Tibial nerve (tissue), 4 donors: ENCODE measurements around the gene ZNF521.

ENCODE experiments used
- CTCF ChIP-seq, 5 experiments: fragments of 200-600 bp in 3 of 5; fragments of 450-650 bp in 2 of 5; sonication (generic) in 3 of 5; IDR thresholded peaks; one replicate each; pipeline ENCODE4 v1.5.1; 2016 to 2019; ENCODE audit warnings: antibody characterized with exemption in 5 of 5, mild to moderate bottlenecking in 3 of 5, moderate library complexity in 2 of 5
- EP300 ChIP-seq, 2 donors: sonication (generic); formaldehyde crosslinking; IDR thresholded peaks; one replicate each; pipeline ENCODE4 v1.6.1; 2017; ENCODE audit warnings: antibody characterized with exemption in 2 of 2, mild to moderate bottlenecking in 1 of 2
- POLR2A ChIP-seq, 2 donors: fragments of 450-650 bp; IDR thresholded peaks; one replicate each; pipeline ENCODE4 v1.6.1; 2017; ENCODE audit warnings: antibody characterized with exemption in 2 of 2, mild to moderate bottlenecking in 2 of 2, moderate library complexity in 2 of 2

DNA sequence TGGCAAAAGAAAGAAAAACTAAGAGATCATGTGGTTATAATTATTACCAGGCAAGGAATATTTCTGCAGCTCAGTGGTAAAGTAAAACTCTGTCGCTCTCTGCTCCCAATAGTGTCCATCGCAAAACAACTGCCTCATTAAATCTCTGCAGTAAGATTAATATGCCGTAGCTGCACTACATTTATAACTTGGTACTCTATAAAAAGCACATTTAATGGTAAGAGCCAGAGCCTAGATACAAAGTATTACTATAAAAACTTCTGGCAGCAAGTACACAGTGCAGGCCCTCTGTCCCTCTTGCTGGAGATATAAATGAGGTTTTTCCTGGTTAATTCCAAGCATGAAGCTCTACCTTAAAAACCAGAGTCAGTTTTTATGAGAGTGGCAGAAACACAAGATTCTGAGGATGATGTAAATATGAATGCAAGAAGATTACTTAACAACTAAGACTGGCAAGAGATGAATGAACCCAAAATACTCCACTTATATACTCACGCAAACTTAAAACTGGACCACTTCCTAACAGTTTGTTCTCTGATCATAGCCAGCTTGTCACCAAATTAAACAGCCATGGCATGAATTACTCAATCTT, 25.5 kb downstream of the ZNF521 start:
- TF ChIP-seq CTCF (IDR thresholded peaks at IDR 0.05) (no peak), POLR2A (IDR thresholded peaks at IDR 0.05) (no peak), EP300 (IDR thresholded peaks at IDR 0.05) (no peak)
